ENCODE measurements around the gene IKZF2. TPM values are rescaled to one million over a fixed set of nuclear protein-coding genes. Genes with fewer than 3 reads are reported as not detected.

The IKZF2 gene
- total and polyA plus RNA-seq, 9 of the 15 experiments (the other 6 are each of a cell fraction or from before 2014, with no cell fraction given) = 0.04 to 0.54 (median 0.22) TPM

GRCh38 chr2:212974692-212975091 is 176.7 kb downstream of the IKZF2 start:
- Histone ChIP-seq H3K9me3 (replicated peaks; ENCODE audit: control insufficient read depth, insufficient read depth, low read depth, low read length) (no peaks in the 10 kb centered on the region), H2AFZ (ENCODE audit: low read depth, low read length) (no peak overlapping the region), H3K4me2 (ENCODE audit: insufficient read depth, low read length) (no peak overlapping the region), H3K79me2 (ENCODE audit: control insufficient read depth, insufficient read depth, low read length) (no peaks in the 10 kb centered on the region), H3K4me3 (no peak overlapping the region), H3K4me1 (replicated peaks in 1 of 2; ENCODE audit: control insufficient read depth in 2 of 2, insufficient read depth in 2 of 2, low read length in 2 of 2) (no peaks in the 10 kb centered on the region), H4K20me1 (replicated peaks; ENCODE audit: control insufficient read depth, insufficient read depth, low read length) (no peaks in the 10 kb centered on the region), H3K9ac (ENCODE audit: insufficient read depth in 1 of 2, low read depth in 2 of 2, low read length in 2 of 2) (no peak overlapping the region), H3K36me3 (ENCODE audit: control insufficient read depth, insufficient read depth, low read length) (no peaks in the 10 kb centered on the region), H3K27me3 (ENCODE audit: control insufficient read depth in 2 of 2, insufficient read depth in 2 of 2, low read length in 2 of 2) (no peaks in the 10 kb centered on the region), H3K27ac (ENCODE audit: extremely low read depth, low read depth, low read length) (no peak overlapping the region), H3K9me1 (ENCODE audit: control insufficient read depth, insufficient read depth, low read length) (no peaks in the 10 kb centered on the region)
- CTCF ChIA-PET (ENCODE audit: low intra/inter-chr PET ratio) = no interaction called here
- no peak for FAIRE-seq
- no TSS peak for BruUV-seq (replicated peaks)
- POLR2A ChIA-PET = no interaction called here
- in situ Hi-C loops (cut with MboI) (no loop called here), intact Hi-C loops (cut with micrococcal nuclease) (no loop called here)
- TF ChIP-seq TCF3 (CRISPR knock-in tag; IDR thresholded peaks at IDR 0.05) (peak; percentile 22; the same call in 1 of the 2 replicates), GATA2 (CRISPR knock-in tag; IDR thresholded peaks at IDR 0.05) (peak; percentile 38; the same call in 1 of the 2 replicates), SIX5 (IDR thresholded peaks at IDR 0.05; ENCODE audit: borderline replicate concordance in 1 of 2, insufficient read depth in 1 of 2, low read depth in 1 of 2, low read length in 2 of 2) (no peak), LCOR (CRISPR knock-in tag; IDR thresholded peaks at IDR 0.05) (peak; percentile 29; the same call in 1 of the 2 replicates)
- peak in 1 of 4 experiments; percentile 1 for DNase-seq (ENCODE audit: extremely low read depth in 1 of 4, low spot score in 3 of 4)
- WGBS (ENCODE audit: insufficient coverage, low coverage, missing lambda C conversion rate) = 0% methylated on average over 2 of the region's 2 CpGs
- no peak for ATAC-seq

GRCh38 chr2:212973347-212973746 is 178.1 kb downstream of the IKZF2 start:
- Histone ChIP-seq H4K20me1 (replicated peaks; ENCODE audit: control insufficient read depth, insufficient read depth, low read length) (no peaks in the 10 kb centered on the region), H3K4me2 (ENCODE audit: insufficient read depth, low read length) (no peak overlapping the region), H3K27me3 (ENCODE audit: control insufficient read depth in 2 of 2, insufficient read depth in 2 of 2, low read length in 2 of 2) (no peaks in the 10 kb centered on the region), H3K79me2 (ENCODE audit: control insufficient read depth, insufficient read depth, low read length) (no peaks in the 10 kb centered on the region), H3K36me3 (ENCODE audit: control insufficient read depth, insufficient read depth, low read length) (no peaks in the 10 kb centered on the region), H3K27ac (ENCODE audit: extremely low read depth, low read depth, low read length) (no peak overlapping the region), H3K9me1 (ENCODE audit: control insufficient read depth, insufficient read depth, low read length) (no peaks in the 10 kb centered on the region), H3K4me3 (no peak overlapping the region), H2AFZ (ENCODE audit: low read depth, low read length) (no peak overlapping the region), H3K4me1 (replicated peaks in 1 of 2; ENCODE audit: control insufficient read depth in 2 of 2, insufficient read depth in 2 of 2, low read length in 2 of 2) (no peaks in the 10 kb centered on the region), H3K9me3 (replicated peaks; ENCODE audit: control insufficient read depth, insufficient read depth, low read depth, low read length) (no peaks in the 10 kb centered on the region), H3K9ac (ENCODE audit: insufficient read depth in 1 of 2, low read depth in 2 of 2, low read length in 2 of 2) (no peak overlapping the region)
- ATAC-seq (no peak), DNase-seq (ENCODE audit: extremely low read depth in 1 of 4, low spot score in 3 of 4) (no peak), FAIRE-seq (no peak)
- intact Hi-C loops (cut with micrococcal nuclease) (no loop called here), in situ Hi-C loops (cut with MboI) (no loop called here)
- no peak for TF ChIP-seq MECOM (CRISPR knock-in tag; IDR thresholded peaks at IDR 0.05)
- TF ChIP-seq L3MBTL2 (IDR thresholded peaks at IDR 0.05) = no peak
- no TSS peak for BruUV-seq (replicated peaks)
- ChIA-PET CTCF (ENCODE audit: low intra/inter-chr PET ratio) (no interaction called here), POLR2A (no interaction called here)
- WGBS (ENCODE audit: insufficient coverage, low coverage, missing lambda C conversion rate) = 0% methylated on average over 3 of the region's 3 CpGs
